GM12878 (cell line): ENCODE measurements around the gene MAN2B2. TPM values are rescaled to one million over a fixed set of nuclear protein-coding genes. Genes with fewer than 3 reads are reported as not detected.

ENCODE experiments used
- ATAC-seq: fragments of 200-7000 bp; cut with Tn5 transposase; 3 replicates; pipeline ENCODE4 v1.9.1; 2020; ENCODE audit warnings: mild to moderate bottlenecking, moderate library complexity
- BruUV-seq: library from RNA; stranded (reverse); fragments of 400-500 nt; replicated peaks from 2 replicates; lab custom pipeline; 2021; lab: Mats Ljungman, UMichigan
- CTCF ChIA-PET: fragments of 300-600 bp; sonication (Branson Sonifier 250); formaldehyde crosslinking; extraction: SDS; loops from one replicate; lab custom pipeline; 2021; ENCODE audit warnings: inconsistent platforms; lab: Yijun Ruan, JAX
- POLR2A ChIA-PET: fragments of 350-600 bp; formaldehyde crosslinking; extraction: SDS; loops from one replicate; lab custom pipeline; 2021; ENCODE audit warnings: inconsistent platforms; lab: Charles Lee
- RAD21 ChIA-PET: fragments of 300-600 bp; sonication (Branson Sonifier 250); formaldehyde crosslinking; loops from one replicate; lab custom pipeline; 2023; ENCODE audit warnings: antibody characterized with exemption; ENCODE audit not compliant: unreplicated experiment; lab: Charles Lee
- SMC1A ChIA-PET: fragments of 300-600 bp; sonication (Branson Sonifier 250); formaldehyde crosslinking; loops from one replicate; lab custom pipeline; 2023; ENCODE audit not compliant: unreplicated experiment, uncharacterized antibody; lab: Charles Lee
- DNase-seq: peaks from one replicate; pipeline ENCODE4 v3.0.0-alpha.2; 2011; ENCODE audit warnings: low read depth, low spot score
- FAIRE-seq: peaks from 3 replicates; lab custom pipeline; 2011; peaks lifted over from hg19 to GRCh38; lab: Jason Lieb, UNC
- H2AFZ ChIP-seq: 2 replicates; pipeline ENCODE4 v1.6.0; 2011; ENCODE audit warnings: low read depth, low read length, control low read depth; ENCODE audit not compliant: control insufficient read depth
- H3K27ac ChIP-seq: 2 replicates; pipeline ENCODE4 v1.5.1; 2011; ENCODE audit warnings: control low read depth; ENCODE audit not compliant: control insufficient read depth, insufficient read depth
- H3K27me3 ChIP-seq, 2 experiments: replicated peaks in 1 of 2; 2 replicates each; pipeline versions ENCODE4 v1.6.0 to v1.6.1; 2011; ENCODE audit warnings: low read length in 1 of 2; ENCODE audit not compliant: control insufficient read depth in 2 of 2, insufficient read depth in 2 of 2
- H3K36me3 ChIP-seq, 2 experiments: 2 replicates each; pipeline ENCODE4 v1.5.1; 2011; ENCODE audit warnings: low read length in 1 of 2; ENCODE audit not compliant: control insufficient read depth in 2 of 2, insufficient read depth in 2 of 2
- H3K4me1 ChIP-seq: 2 replicates; pipeline ENCODE4 v1.6.1; 2011; ENCODE audit warnings: mild to moderate bottlenecking, low read length, moderate library complexity, mixed read lengths; ENCODE audit not compliant: control insufficient read depth, insufficient read depth
- H3K4me2 ChIP-seq: 2 replicates; pipeline ENCODE4 v1.6.0; 2011; ENCODE audit warnings: control low read depth; ENCODE audit not compliant: control insufficient read depth, insufficient read depth
- H3K4me3 ChIP-seq: fragments of 200-600 bp; sonication (generic); 2 replicates; pipeline ENCODE4 v1.5.1; 2016
- H3K79me2 ChIP-seq: 2 replicates; pipeline ENCODE4 v1.6.0; 2011; ENCODE audit warnings: low read length; ENCODE audit not compliant: control insufficient read depth, insufficient read depth
- H3K9ac ChIP-seq: 2 replicates; pipeline ENCODE4 v1.8.0; 2011; ENCODE audit warnings: low read length, control low read depth, mixed read lengths; ENCODE audit not compliant: control insufficient read depth, insufficient read depth
- H3K9me3 ChIP-seq: replicated peaks from 3 replicates; pipeline ENCODE4 v1.5.1; 2011; ENCODE audit warnings: mild to moderate bottlenecking, low read length; ENCODE audit not compliant: control insufficient read depth, insufficient read depth
- H4K20me1 ChIP-seq: 2 replicates; pipeline ENCODE4 v1.6.0; 2011; ENCODE audit not compliant: control insufficient read depth, insufficient read depth
- FOS ChIP-seq: IDR thresholded peaks from 3 replicates; pipeline ENCODE4 v1.6.1; 2011; ENCODE audit warnings: borderline replicate concordance; ENCODE audit not compliant: insufficient read length; ENCODE audit errors: extremely low read depth
- IRF3 ChIP-seq: fragments of 450-650 bp; IDR thresholded peaks from 2 replicates; pipeline ENCODE4 v1.6.1; 2014; ENCODE audit warnings: mild to moderate bottlenecking
- NR2F1 ChIP-seq: fragments of 450-650 bp; conservative IDR thresholded peaks from 2 replicates; pipeline ENCODE4 v1.6.1; 2017; ENCODE audit warnings: mild to moderate bottlenecking
- PBX3 ChIP-seq: IDR thresholded peaks from 2 replicates; pipeline ENCODE4 v1.6.1; 2011; ENCODE audit warnings: mild to moderate bottlenecking, low read depth, low read length, moderate library complexity; ENCODE audit not compliant: insufficient replicate concordance
- SP1 ChIP-seq: IDR thresholded peaks from one replicate; pipeline ENCODE4 v1.6.1; 2011; ENCODE audit warnings: low read depth, low read length
- YBX1 ChIP-seq: fragments of 450-650 bp; IDR thresholded peaks from 2 replicates; pipeline ENCODE4 v1.6.1; 2016; ENCODE audit warnings: antibody characterized with exemption
- ZBTB33 ChIP-seq: fragments of 450-650 bp; IDR thresholded peaks from 2 replicates; pipeline ENCODE4 v1.6.1; 2017; ENCODE audit warnings: mild to moderate bottlenecking
- ZNF384 ChIP-seq: IDR thresholded peaks from 2 replicates; pipeline ENCODE4 v1.6.1; 2012; ENCODE audit warnings: low read depth, mild to moderate bottlenecking, low read length, improper control_type of control experiment, borderline replicate concordance
- ZNF622 ChIP-seq: fragments of 450-650 bp; IDR thresholded peaks from 2 replicates; pipeline ENCODE4 v1.6.1; 2017; ENCODE audit warnings: mild to moderate bottlenecking, inconsistent platforms
- WGBS: methylation state at CpG from one replicate; pipeline ENCODE4 v1.1.6; 2016; ENCODE audit warnings: low lambda C conversion rate; ENCODE audit not compliant: insufficient replicate concordance, insufficient coverage; ENCODE audit errors: missing lambda C conversion rate; 5-methylcytosine and 5-hydroxymethylcytosine counted together
- in situ Hi-C: fragments of 300-500 bp; cut with MboI; formaldehyde crosslinking; loops from 9 replicates; pipeline ENCODE4 v1.14.3; 2018; ENCODE audit warnings: mixed read lengths
- intact Hi-C: fragments of 100-400 bp; cut with micrococcal nuclease; formaldehyde crosslinking; loops from one replicate; pipeline ENCODE4 v1.14.2; 2022; ENCODE audit not compliant: unreplicated experiment
- polyA plus RNA-seq, 11 experiments: library from polyadenylated mRNA; depleted of rRNA in 4 of 11; unstranded in 6 of 11; stranded (reverse) in 5 of 11; fragments of >200 nt; fragmentation: Nextera tagmentation in 4 of 11; fragmentation: Illumina TruSeq in 1 of 11; extraction: Ambion mirVana in 4 of 11; extraction: Trizol in 1 of 11; gene quantifications; 1 replicate in 1 of 11; 2 replicates in 10 of 11; pipeline versions ENCODE4 v1.2.1 to v1.2.3, GENCODE V29; 2011 to 2016; ENCODE audit warnings: inconsistent platforms in 2 of 11, missing spikeins in 2 of 11, low read depth in 1 of 11
- total RNA-seq, 4 experiments: library from RNA; depleted of rRNA in 3 of 4; stranded (reverse); fragments of >200 nt in 3 of 4; fragmentation: Illumina TruSeq in 1 of 4; extraction: Trizol in 1 of 4; gene quantifications; 2 replicates each; pipeline versions ENCODE4 v1.2.1 to v1.2.3, GENCODE V29; 2013 to 2021
- TF ChIP-seq, protein P1 (sequence below): IDR thresholded peaks from 2 replicates; pipeline ENCODE4 v1.6.1; 2012; ENCODE audit warnings: mild to moderate bottlenecking, low read depth, low read length
- TF ChIP-seq, protein P2 (sequence below): IDR thresholded peaks from 2 replicates; pipeline ENCODE4 v1.6.1; 2012; ENCODE audit warnings: low read depth, low read length, improper control_type of control experiment

The MAN2B2 gene
- total and polyA plus RNA-seq, 10 of the 15 experiments (the other 5 are each of a cell fraction or from before 2014, with no cell fraction given), result 0.47 to 14.5 (median 7.0) TPM

GRCh38 chr4:6613676-6614651, 39.0 kb downstream of the MAN2B2 start (continued):
- TF ChIP-seq, protein P1, sequence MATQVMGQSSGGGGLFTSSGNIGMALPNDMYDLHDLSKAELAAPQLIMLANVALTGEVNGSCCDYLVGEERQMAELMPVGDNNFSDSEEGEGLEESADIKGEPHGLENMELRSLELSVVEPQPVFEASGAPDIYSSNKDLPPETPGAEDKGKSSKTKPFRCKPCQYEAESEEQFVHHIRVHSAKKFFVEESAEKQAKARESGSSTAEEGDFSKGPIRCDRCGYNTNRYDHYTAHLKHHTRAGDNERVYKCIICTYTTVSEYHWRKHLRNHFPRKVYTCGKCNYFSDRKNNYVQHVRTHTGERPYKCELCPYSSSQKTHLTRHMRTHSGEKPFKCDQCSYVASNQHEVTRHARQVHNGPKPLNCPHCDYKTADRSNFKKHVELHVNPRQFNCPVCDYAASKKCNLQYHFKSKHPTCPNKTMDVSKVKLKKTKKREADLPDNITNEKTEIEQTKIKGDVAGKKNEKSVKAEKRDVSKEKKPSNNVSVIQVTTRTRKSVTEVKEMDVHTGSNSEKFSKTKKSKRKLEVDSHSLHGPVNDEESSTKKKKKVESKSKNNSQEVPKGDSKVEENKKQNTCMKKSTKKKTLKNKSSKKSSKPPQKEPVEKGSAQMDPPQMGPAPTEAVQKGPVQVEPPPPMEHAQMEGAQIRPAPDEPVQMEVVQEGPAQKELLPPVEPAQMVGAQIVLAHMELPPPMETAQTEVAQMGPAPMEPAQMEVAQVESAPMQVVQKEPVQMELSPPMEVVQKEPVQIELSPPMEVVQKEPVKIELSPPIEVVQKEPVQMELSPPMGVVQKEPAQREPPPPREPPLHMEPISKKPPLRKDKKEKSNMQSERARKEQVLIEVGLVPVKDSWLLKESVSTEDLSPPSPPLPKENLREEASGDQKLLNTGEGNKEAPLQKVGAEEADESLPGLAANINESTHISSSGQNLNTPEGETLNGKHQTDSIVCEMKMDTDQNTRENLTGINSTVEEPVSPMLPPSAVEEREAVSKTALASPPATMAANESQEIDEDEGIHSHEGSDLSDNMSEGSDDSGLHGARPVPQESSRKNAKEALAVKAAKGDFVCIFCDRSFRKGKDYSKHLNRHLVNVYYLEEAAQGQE, result no peak

DNA sequence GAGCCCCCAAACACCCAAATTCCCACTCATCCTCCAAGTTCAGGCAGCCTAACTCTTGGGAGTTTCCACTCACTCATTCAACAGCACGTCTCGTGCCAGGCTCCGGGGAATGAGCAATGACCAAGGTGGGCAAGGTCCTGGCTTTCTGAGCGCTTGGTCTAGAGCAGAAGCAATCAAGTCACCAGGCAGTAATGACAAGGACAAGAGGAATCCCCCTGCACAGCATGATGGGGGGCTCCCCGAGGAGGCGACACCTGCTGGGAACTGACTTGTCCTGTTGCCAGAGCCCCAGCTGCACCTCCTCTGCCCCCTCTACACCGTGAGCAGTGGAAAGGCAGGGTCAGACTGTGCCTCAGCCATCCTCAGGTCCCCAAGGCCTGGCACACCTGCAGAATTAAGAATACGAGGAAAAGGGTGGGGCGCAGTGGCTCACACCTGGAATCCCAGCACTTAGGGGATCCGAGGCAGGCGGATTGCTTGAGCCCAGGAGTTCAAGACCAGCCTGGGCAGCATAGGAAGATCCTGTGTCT, 39.8 kb downstream of the MAN2B2 start:
- H3K36me3 ChIP-seq, result peaks cover 6 to 10% of the 10 kb centered on the region in 2 experiments
- ChIA-PET SMC1A (no interaction called here), POLR2A (no interaction called here), RAD21 (no interaction called here), CTCF (no interaction called here)
- H2AFZ ChIP-seq, result no peak overlapping the region
- in situ Hi-C loops, result no loop called here
- 91% methylated on average over 11 of the region's 11 CpGs for WGBS
- no peak overlapping the region for H3K27ac ChIP-seq
- H4K20me1 ChIP-seq, result no peaks in the 10 kb centered on the region
- H3K79me2 ChIP-seq, result no peaks in the 10 kb centered on the region
- no peak overlapping the region for H3K4me3 ChIP-seq
- H3K9me3 ChIP-seq, result no peaks in the 10 kb centered on the region; the same call in 2 of the 3 replicates
- no peaks in the 10 kb centered on the region for H3K4me1 ChIP-seq
- DNase-seq, result no peak
- intact Hi-C loops, result no loop called here
- ATAC-seq, result no peak
- H3K4me2 ChIP-seq, result no peak overlapping the region
- H3K9ac ChIP-seq, result no peak overlapping the region
- no peaks in the 10 kb centered on the region for H3K27me3 ChIP-seq
- BruUV-seq, result no TSS peak
- FAIRE-seq, result no peak
- TF ChIP-seq ZNF384 (no peak), ZBTB33 (no peak), SP1 (no peak), ZNF622 (no peak), NR2F1 (no peak), YBX1 (no peak), PBX3 (no peak), IRF3 (no peak), FOS (no peak)
- TF ChIP-seq, protein P2, sequence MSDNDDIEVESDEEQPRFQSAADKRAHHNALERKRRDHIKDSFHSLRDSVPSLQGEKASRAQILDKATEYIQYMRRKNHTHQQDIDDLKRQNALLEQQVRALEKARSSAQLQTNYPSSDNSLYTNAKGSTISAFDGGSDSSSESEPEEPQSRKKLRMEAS, result no peak
